ENCODE results near the gene VHLL.

DNA sequence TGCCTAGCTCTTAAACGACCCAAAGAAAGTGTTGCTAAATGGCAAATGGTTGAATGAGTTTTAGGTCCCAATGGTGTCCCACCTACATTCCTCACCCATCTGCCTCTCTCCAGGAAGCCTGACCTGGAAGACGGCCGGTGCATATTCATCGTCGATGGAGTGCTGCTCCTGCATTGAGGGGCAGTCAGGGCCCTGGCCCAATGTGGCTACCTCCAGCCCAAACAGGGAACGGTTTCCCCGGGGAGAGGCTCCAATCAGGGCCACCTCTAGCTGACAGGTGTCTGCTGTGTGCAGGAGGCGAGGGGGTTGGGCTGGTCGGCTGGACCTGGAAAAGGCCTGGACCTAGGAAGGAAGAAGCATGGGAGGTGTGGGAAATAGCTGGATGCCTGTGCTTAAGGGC, 5.2 kb downstream of the VHLL start:
- TF ChIP-seq, protein P1, sequence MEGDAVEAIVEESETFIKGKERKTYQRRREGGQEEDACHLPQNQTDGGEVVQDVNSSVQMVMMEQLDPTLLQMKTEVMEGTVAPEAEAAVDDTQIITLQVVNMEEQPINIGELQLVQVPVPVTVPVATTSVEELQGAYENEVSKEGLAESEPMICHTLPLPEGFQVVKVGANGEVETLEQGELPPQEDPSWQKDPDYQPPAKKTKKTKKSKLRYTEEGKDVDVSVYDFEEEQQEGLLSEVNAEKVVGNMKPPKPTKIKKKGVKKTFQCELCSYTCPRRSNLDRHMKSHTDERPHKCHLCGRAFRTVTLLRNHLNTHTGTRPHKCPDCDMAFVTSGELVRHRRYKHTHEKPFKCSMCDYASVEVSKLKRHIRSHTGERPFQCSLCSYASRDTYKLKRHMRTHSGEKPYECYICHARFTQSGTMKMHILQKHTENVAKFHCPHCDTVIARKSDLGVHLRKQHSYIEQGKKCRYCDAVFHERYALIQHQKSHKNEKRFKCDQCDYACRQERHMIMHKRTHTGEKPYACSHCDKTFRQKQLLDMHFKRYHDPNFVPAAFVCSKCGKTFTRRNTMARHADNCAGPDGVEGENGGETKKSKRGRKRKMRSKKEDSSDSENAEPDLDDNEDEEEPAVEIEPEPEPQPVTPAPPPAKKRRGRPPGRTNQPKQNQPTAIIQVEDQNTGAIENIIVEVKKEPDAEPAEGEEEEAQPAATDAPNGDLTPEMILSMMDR (IDR thresholded peaks at IDR 0.05), result no peak
- TF ChIP-seq EP300 (IDR thresholded peaks at IDR 0.05) (no peak), POLR2A (IDR thresholded peaks at IDR 0.05) (no peak), POLR2AphosphoS5 (IDR thresholded peaks at IDR 0.05) (no peak)

Measured in stomach (tissue), 4 donors.